Testis (tissue), 3 donors: ENCODE results near the gene MOCOS. TPM values are rescaled to one million over a fixed set of nuclear protein-coding genes. Genes with fewer than 3 reads are reported as not detected.

Source experiments
- DNase-seq: peaks from one replicate; pipeline ENCODE4 v3.0.0-alpha.2; 2019
- H3K27ac ChIP-seq, 2 donors: fragments of 200-600 bp; sonication (generic); one replicate each; pipeline ENCODE4 v1.5.1; 2019
- H3K27me3 ChIP-seq: fragments of 200-600 bp; sonication (generic); one replicate; pipeline ENCODE4 v1.5.1; 2019
- H3K36me3 ChIP-seq: fragments of 200-600 bp; sonication (generic); one replicate; pipeline ENCODE4 v1.5.1; 2017; ENCODE audit warnings: low read depth; ENCODE audit errors: missing control alignments
- H3K4me1 ChIP-seq: fragments of 200-600 bp; sonication (generic); one replicate; pipeline ENCODE4 v1.5.1; 2019
- H3K4me3 ChIP-seq, 2 donors: fragments of 200-600 bp; sonication (generic); one replicate each; pipeline ENCODE4 v1.5.1; 2017 to 2019
- H3K9me3 ChIP-seq: fragments of 200-600 bp; sonication (generic); one replicate; pipeline ENCODE4 v1.5.1; 2017
- POLR2A ChIP-seq: fragments of 450-650 bp; IDR thresholded peaks from one replicate; pipeline ENCODE4 v1.6.1; 2017; ENCODE audit warnings: antibody characterized with exemption, mild to moderate bottlenecking, moderate library complexity
- WGBS, 2 donors: methylation state at CpG; one replicate each; pipeline ENCODE4 v1.1.5; 2018; 5-methylcytosine and 5-hydroxymethylcytosine counted together
- intact Hi-C: fragments of 100-400 bp; cut with DNase I; formaldehyde crosslinking; loops from one replicate; pipeline ENCODE4 v1.15.1; 2023; ENCODE audit warnings: low total_unique reads
- polyA plus RNA-seq: library from polyadenylated mRNA; stranded (reverse); fragments of 350-450 nt; fragmentation: Illumina TruSeq; extraction: RNeasy Lipid Tissue Mini Kit (QIAGEN cat#74804); gene quantifications from one replicate; pipeline ENCODE4 v1.2.3, GENCODE V29; 2014; ENCODE audit warnings: low read depth, low replicate concordance; ENCODE audit not compliant: insufficient read depth
- total RNA-seq, 2 donors: library from RNA; depleted of rRNA; stranded (reverse); fragments of >200 nt; gene quantifications; one replicate each; pipeline ENCODE4 v1.2.3, GENCODE V29; 2016
- TF ChIP-seq, protein P1 (sequence below), 3 experiments: fragments of 450-650 bp in 2 of 3; fragments of 200-600 bp in 1 of 3; sonication (generic) in 1 of 3; IDR thresholded peaks; one replicate each; pipeline ENCODE4 v1.5.1; 2016 to 2019; ENCODE audit warnings: antibody characterized with exemption in 3 of 3, mild to moderate bottlenecking in 2 of 3, moderate library complexity in 1 of 3

MOCOS gene
- total and polyA plus RNA-seq, 3 donors from 2014 or later = 1.5 to 2.9 (median 1.9) TPM

- DNase-seq = no peak
- Histone ChIP-seq H3K27ac (no peak overlapping the region), H3K9me3 (no peaks in the 10 kb centered on the region), H3K4me3 (no peak overlapping the region), H3K4me1 (no peaks in the 10 kb centered on the region), H3K27me3 (no peaks in the 10 kb centered on the region), H3K36me3 (no peaks in the 10 kb centered on the region)
- 63 to 67% methylated on average over 4 of the region's 4 CpGs for WGBS, 2 donors
- TF ChIP-seq, protein P1, sequence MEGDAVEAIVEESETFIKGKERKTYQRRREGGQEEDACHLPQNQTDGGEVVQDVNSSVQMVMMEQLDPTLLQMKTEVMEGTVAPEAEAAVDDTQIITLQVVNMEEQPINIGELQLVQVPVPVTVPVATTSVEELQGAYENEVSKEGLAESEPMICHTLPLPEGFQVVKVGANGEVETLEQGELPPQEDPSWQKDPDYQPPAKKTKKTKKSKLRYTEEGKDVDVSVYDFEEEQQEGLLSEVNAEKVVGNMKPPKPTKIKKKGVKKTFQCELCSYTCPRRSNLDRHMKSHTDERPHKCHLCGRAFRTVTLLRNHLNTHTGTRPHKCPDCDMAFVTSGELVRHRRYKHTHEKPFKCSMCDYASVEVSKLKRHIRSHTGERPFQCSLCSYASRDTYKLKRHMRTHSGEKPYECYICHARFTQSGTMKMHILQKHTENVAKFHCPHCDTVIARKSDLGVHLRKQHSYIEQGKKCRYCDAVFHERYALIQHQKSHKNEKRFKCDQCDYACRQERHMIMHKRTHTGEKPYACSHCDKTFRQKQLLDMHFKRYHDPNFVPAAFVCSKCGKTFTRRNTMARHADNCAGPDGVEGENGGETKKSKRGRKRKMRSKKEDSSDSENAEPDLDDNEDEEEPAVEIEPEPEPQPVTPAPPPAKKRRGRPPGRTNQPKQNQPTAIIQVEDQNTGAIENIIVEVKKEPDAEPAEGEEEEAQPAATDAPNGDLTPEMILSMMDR (IDR thresholded peaks at IDR 0.05) = no peak
- no peak for TF ChIP-seq POLR2A
- intact Hi-C loops = no loop called here
Measured at GRCh38 chr18:36314098-36314497, 126.8 kb downstream of the MOCOS start.

GRCh38 chr18:36314754-36315153 is 127.5 kb downstream of the MOCOS start:
- no peak overlapping the region for H3K27ac ChIP-seq

DNA sequence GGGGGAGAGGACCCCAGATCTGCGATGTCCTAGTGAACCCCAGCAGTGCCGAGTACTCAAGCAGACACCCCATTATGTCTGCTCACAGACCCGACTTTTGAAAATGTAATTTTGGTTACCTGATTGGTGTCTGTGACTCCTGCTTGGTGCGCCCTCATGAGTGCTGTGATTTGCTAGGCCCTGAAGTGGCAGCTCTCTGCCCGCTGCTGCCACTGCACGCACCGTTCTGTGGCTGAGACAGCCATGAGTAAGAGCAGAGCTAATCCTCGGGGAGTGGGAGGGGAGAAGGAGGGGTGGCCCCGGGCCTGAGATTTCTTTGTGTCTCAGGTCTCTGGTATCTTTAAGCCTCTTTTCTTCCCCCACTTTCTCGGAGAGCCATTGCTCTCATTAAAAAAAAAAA is 128.4 kb downstream of the MOCOS start:
- no peak overlapping the region for H3K27ac ChIP-seq
- TF ChIP-seq, protein P1 (IDR thresholded peaks at IDR 0.05) = no peak
- TF ChIP-seq POLR2A = no peak
- intact Hi-C loops = no loop called here
- no peaks in the 10 kb centered on the region for H3K27me3 ChIP-seq
- whole genome bisulfite sequencing, 2 donors = 65 to 82% methylated on average over 6 to 10 of the region's 10 CpGs
- H3K4me3 ChIP-seq = no peak overlapping the region
- H3K4me1 ChIP-seq = no peaks in the 10 kb centered on the region
- H3K36me3 ChIP-seq = no peaks in the 10 kb centered on the region
- H3K9me3 ChIP-seq = no peaks in the 10 kb centered on the region
- DNase-seq = no peak

More at GRCh38 chr18:36314754-36315153, 127.5 kb downstream of the MOCOS start:
- TF ChIP-seq POLR2A = no peak
- TF ChIP-seq, protein P1 (IDR thresholded peaks at IDR 0.05) = no peak
- no peaks in the 10 kb centered on the region for H3K36me3 ChIP-seq
- WGBS, 2 donors = 33 to 38% methylated on average over 4 of the region's 4 CpGs
- H3K27me3 ChIP-seq = no peaks in the 10 kb centered on the region
- intact Hi-C loops = no loop called here
- DNase-seq = no peak
- H3K4me1 ChIP-seq = no peaks in the 10 kb centered on the region
- no peak overlapping the region for H3K4me3 ChIP-seq
- no peaks in the 10 kb centered on the region for H3K9me3 ChIP-seq

- H3K27me3 ChIP-seq = no peaks in the 10 kb centered on the region
- TF ChIP-seq POLR2A = no peak
- WGBS, 2 donors = 98% methylated on average over 2 of the region's 2 CpGs
- no peak overlapping the region for H3K4me3 ChIP-seq
- no peak for DNase-seq
- no peaks in the 10 kb centered on the region for H3K9me3 ChIP-seq
- H3K27ac ChIP-seq = no peak overlapping the region
- intact Hi-C loops = no loop called here
- H3K4me1 ChIP-seq = no peaks in the 10 kb centered on the region
- H3K36me3 ChIP-seq = no peaks in the 10 kb centered on the region
Measured at GRCh38 chr18:36316246-36316645, 128.9 kb downstream of the MOCOS start.

Other genes with a start within 250 kb of the MOCOS start
- gene RPRD1A, start 119.9 kb upstream of the MOCOS start, total RNA-seq = 100 to 1,000 TPM in 1 of 2 donors, 10 to 100 TPM in 1; 98.6 to 104 TPM
- gene RPRD1A, start 119.9 kb upstream of the MOCOS start, polyA plus RNA-seq = 73.4 TPM
- 10 to 100 TPM; 51.4 to 53.8 TPM for gene SLC39A6, start 58.2 kb upstream of the MOCOS start, total RNA-seq
- gene SLC39A6, start 58.2 kb upstream of the MOCOS start, polyA plus RNA-seq = 38.1 TPM
- 10 to 100 TPM; 94.8 to 95.2 TPM for gene ELP2, start 57.6 kb upstream of the MOCOS start, total RNA-seq
- gene ELP2, start 57.6 kb upstream of the MOCOS start, polyA plus RNA-seq = 81.0 TPM
- gene FHOD3, start 110.2 kb downstream of the MOCOS start, total RNA-seq = 10 to 100 TPM; 37.3 to 46.8 TPM
- 6.5 TPM for gene FHOD3, start 110.2 kb downstream of the MOCOS start, polyA plus RNA-seq